ENCODE data around the gene CADM1.

Gene CADM1

GRCh38 chr11:115515647-115516395, 11.6 kb upstream of the CADM1 start:
- DNase-seq: no peak

DNA sequence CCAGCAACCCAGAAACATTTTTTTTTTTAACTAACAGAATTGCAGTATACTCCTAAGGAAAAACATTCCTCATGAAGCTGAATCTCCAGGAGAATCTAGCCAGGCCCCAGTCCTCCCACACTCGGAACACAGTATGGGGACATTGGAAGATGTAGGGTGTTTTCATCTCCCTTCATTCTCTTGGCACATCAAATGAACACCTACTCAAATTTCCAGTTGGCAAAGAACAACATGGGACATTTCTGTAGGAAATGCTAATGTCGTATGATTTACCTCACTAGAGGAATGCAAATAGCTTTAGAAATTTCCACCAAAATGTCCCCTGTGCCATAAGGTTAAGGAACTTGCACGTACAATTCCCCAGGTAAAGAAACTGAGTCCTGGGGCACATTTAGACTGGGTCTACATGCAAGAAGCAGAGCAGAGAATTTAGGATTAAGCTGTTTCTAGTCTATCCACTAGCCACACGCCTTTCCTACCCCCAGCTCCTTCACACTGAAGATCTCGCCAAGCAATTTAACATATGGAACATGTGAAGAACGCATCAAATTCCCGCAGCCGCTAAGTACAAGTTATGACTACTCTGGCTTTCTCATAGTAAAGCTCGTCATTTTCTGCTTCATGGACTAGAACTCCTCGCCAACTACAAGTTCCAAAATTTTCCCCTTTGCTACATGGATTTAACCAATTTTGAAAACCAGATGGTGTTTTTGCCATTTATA, 2.9 kb upstream of the CADM1 start:
- DNase-seq: no peak

DNA sequence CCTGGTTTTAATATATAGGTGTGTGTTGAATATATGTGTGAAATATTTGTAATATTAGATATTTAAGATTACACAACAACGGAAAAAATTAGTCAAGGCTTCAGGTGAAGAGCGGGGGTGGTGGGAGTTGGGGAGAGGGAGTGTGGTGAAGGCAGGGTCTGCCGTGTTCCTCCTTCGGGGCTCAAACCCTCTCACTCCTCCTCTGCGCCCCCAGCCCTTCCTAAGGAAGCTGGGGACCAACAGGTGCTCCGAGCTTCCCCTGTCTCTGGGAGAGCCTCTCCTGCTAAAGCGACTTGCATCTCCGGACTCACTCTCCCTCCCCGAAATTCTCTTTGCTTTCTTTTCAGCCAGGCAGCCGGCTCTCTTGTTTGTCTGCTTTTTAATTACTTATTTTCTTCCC, 960 bp upstream of the CADM1 start:
- no peak for DNase-seq

- DNase-seq: no peak
Measured at GRCh38 chr11:115503886-115504275, 334 bp downstream of the CADM1 start.

DNA sequence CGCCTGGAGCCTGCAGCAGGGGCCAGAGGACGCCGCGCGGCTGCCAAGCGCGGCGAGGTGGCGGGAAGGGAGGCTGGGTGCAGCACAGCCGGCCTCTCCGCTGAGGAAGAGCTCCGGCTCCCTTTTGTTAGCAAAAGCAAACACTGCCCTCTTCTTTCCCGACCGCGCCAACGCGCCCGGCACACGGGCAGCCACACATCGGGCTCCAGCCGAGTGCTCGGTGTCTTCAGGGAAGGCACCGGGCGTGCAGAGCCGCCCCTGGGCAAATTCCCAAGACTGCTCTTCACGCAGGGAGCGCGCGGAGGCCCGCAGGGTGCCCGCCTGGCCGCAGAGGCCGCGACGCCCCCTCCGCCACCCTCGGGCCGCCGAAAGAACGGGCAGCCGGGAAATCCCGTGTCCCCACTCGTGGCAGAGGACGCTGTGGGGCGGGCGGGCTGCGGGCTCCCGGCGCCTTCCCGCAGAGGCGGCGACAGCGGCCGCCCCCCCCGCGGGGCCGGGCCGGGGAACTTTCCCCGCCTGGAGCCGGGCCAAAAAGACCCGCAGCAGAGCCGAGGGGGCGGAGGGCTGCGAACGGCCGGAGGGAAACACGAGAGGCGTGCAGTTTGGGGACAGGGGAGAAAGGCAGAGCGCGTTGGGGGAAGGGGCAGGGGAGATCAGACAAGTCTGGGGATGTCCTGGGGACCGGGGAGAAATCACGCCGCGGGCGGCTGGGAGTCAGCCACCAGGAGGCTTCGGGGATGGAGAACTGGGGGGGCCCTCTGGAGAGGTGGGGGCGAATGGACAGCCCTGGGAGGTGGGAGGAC, 931 bp downstream of the CADM1 start:
- peak; percentile 80 for DNase-seq

- no peak for DNase-seq
Measured at GRCh38 chr11:115502636-115503082, 1.6 kb downstream of the CADM1 start.

DNA sequence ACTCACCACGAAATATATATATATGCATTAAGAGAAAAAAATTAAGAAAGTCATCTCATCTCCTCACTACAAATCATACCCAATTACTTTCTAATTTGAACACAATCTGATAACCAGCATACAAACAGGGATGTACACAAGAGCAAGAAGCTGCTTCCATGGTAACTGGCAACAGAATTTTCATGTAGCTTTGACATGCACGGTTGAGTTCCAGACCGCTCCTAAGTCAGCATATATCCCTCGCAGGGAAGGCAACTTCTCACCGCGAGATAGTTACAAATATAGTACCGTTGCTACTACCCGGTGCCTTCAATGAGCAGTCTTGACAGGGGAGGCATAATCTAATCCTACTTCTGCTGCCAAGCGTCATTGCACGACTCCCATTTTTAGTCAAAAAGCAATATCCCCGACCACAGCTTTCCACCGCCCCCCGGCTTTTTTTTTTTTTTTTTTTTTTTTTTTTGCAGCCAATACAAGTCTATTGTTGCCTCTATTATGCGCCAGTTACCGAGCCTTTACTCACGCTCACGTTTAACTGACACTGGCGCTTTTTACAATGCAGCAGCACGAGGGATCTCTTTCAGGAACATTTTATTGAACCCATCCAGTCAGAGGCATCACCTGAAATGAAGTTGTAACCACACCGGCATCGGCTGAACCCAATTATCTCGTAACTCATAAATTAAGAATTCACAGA, 2.2 kb downstream of the CADM1 start:
- no peak for DNase-seq

GRCh38 chr11:115501502-115501892, 2.7 kb downstream of the CADM1 start:
- DNase-seq: no peak

DNA sequence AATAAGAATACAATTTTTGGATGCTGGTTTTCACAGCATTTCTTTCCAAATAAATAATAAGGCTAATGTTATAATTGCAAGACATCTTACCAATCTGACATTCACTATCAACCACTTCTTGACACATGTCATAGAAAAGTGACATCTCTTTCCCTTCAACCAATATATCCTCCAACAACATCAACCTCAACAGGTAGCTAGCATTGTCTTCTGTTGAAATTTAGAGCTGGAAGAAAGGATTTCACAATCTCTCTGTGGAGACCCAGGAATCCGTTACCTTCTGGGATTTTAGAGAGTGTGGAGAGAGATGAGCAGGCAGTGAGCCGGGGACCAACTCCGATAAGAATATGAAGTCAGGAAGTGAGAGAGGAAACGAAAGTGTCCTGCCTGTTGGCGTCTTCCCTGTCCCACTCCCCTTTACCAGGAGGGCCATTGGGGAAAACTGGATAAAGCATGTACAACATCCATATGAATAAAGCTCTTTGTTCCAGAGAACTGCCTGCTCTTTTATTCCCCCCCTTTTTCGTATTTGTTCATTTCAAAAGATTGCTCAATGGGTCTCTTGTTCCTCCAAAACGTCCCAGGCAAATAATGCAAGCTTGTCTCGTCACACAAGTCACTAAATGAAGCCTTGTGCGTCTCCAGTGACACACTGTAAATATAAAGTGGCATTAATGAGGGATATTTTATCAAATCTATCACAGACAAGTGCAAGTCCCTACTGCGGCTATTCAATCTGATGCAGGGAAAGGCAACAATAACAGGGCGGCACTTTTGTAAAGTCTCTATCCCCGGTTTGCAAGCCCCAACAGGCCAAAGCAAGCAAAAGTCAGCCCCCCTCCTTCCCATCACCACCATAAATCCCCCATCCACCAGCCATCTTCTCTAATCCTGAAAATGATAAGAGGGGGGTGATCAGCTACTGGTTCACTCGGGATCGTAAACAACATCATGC, 3.4 kb downstream of the CADM1 start:
- DNase-seq: no peak

DNA sequence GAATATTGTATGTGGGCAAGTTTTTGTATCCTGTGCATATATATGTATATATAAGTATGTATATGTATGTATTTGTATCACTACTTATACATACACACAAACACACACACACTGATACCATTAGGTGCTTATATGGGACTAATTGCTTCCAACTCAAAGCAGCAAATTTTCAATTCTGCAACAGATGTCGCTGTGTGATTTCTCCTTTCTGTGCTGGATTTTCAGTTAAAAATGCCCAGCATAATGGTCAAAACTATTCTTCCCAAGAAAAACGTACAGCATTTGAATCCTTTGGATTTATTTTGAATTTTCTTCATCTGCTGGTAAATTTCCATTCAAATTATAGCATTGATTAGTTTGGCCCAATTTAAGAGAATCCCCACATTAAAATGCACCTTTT, 4.3 kb downstream of the CADM1 start:
- no peak for DNase-seq

GRCh38 chr11:115499241-115499799, 4.9 kb downstream of the CADM1 start:
- DNase-seq: no peak

- DNase-seq: no peak
Measured at GRCh38 chr11:115498354-115498753, 5.9 kb downstream of the CADM1 start.

- no peak for DNase-seq
Measured at GRCh38 chr11:115497303-115497702, 6.9 kb downstream of the CADM1 start.

GRCh38 chr11:115496892-115497291, 7.3 kb downstream of the CADM1 start:
- DNase-seq: no peak

- no peak for DNase-seq
Measured at GRCh38 chr11:115493905-115494304, 10.3 kb downstream of the CADM1 start.

GRCh38 chr11:115493488-115493887, 10.7 kb downstream of the CADM1 start:
- DNase-seq: no peak

GRCh38 chr11:115489466-115489865, 14.7 kb downstream of the CADM1 start:
- DNase-seq: no peak

DNA sequence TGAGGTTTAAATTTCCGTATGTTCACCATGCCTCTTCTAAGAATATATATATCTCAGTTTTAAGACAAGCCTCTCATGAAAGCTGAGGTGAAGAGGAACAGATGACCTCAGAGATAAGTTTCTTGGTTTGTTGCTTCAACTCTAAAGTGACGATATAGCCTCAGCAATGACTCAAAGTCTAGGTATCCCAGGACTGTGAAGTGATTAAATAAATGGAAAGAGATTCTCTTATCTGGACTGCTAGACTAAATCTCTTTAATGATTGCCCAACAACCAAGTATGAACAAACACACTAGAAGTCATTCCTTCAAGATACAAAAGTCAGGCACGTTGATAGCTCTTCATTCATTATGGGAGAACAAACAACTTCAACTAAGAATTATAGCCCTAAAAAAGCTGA, 15.3 kb downstream of the CADM1 start:
- peak; percentile 90 for DNase-seq

GRCh38 chr11:115481528-115481927, 22.7 kb downstream of the CADM1 start:
- DNase-seq: no peak

DNA sequence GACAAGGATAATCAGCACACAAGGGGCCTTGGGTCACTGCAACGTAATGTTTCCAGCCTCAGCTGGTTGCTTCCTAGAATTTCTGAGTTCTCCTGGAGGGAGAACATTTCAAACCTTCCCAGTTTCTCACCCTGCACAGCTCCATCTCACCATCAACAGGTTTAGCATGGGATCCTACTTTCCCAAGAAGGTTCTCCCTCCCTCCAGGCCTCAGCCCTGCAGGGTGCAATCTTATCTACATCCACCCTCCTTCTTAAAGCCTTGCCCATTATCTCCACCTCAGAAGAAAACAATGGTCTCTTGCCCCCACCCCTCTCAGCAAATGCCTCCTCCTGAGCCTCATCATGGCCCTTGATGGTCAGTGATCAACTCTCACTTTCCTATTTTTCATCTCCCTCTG, 23.6 kb downstream of the CADM1 start:
- DNase-seq: no peak

DNA sequence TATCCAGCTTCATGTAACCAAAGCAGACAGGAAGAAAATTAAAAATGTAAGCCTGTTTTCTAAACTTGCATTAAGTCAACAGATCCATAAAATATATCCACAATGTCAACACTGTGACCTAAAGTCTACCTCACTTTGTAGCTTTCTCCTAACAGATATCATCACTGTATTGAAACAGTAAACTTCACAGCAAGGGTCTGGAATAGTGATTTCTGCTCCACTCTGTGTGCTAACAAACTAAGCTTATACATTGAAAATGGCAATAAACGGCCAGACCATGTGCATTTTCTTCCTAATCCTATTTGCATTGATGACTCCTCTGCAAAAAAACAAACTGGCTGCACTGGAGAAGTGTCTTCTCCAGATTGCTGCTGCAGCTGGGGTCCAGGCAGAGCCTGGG, 26.8 kb downstream of the CADM1 start:
- no peak for DNase-seq
